ENCODE measurements around the gene CLECL1.

CLECL1 gene

GRCh38 chr12:9732921-9733461 is at the start of gene CLECL1:
CLECL1 (minus strand) TSS chr12:9733097.
- no peak for DNase-seq

GRCh38 chr12:9781360-9781759 is 48.5 kb upstream of the CLECL1 start:
- DNase-seq, result no peak

GRCh38 chr12:9779209-9779608 is 46.3 kb upstream of the CLECL1 start:
- DNase-seq, result no peak

- no peak for DNase-seq
Observed at GRCh38 chr12:9776781-9777180, 43.9 kb upstream of the CLECL1 start.

GRCh38 chr12:9773216-9773877 is 40.5 kb upstream of the CLECL1 start:
- no peak for DNase-seq

GRCh38 chr12:9763025-9763424 is 30.1 kb upstream of the CLECL1 start:
- DNase-seq, result no peak

GRCh38 chr12:9762369-9762768 is 29.5 kb upstream of the CLECL1 start:
- DNase-seq, result no peak

GRCh38 chr12:9761419-9761781 is 28.5 kb upstream of the CLECL1 start:
- no peak for DNase-seq

GRCh38 chr12:9760699-9761418 is 28.0 kb upstream of the CLECL1 start, which contains the start of gene CD69:
CD69 (minus strand) TSS chr12:9760901; CDS start chr12:9760820, 81 bp downstream.
- DNase-seq, result peak; percentile 36

GRCh38 chr12:9760120-9760519 is 27.2 kb upstream of the CLECL1 start:
- DNase-seq, result no peak

- DNase-seq, result no peak
Observed at GRCh38 chr12:9759694-9760093, 26.8 kb upstream of the CLECL1 start.

- no peak for DNase-seq
Observed at GRCh38 chr12:9758119-9758518, 25.2 kb upstream of the CLECL1 start.

GRCh38 chr12:9757433-9758025 is 24.6 kb upstream of the CLECL1 start:
- DNase-seq, result no peak

- DNase-seq, result no peak
Observed at GRCh38 chr12:9756706-9757105, 23.8 kb upstream of the CLECL1 start.

GRCh38 chr12:9756170-9756569 is 23.3 kb upstream of the CLECL1 start:
- DNase-seq, result no peak

- DNase-seq, result no peak
Observed at GRCh38 chr12:9755567-9755966, 22.7 kb upstream of the CLECL1 start.

GRCh38 chr12:9755035-9755434 is 22.1 kb upstream of the CLECL1 start:
- no peak for DNase-seq

- no peak for DNase-seq
Observed at GRCh38 chr12:9754099-9754927, 21.4 kb upstream of the CLECL1 start.

GRCh38 chr12:9753498-9753897 is 20.6 kb upstream of the CLECL1 start:
- no peak for DNase-seq

GRCh38 chr12:9753073-9753472 is 20.2 kb upstream of the CLECL1 start:
- no peak for DNase-seq

GRCh38 chr12:9752145-9752933 is 19.4 kb upstream of the CLECL1 start:
- DNase-seq, result no peak

Data from kidney glomerular epithelial cell (primary cell).